ENCODE results near the gene GPR179. TPM values are rescaled to one million over a fixed set of nuclear protein-coding genes. Genes with fewer than 3 reads are reported as not detected.
A peak's percentile ranks its signal among the peaks of the same experiment; 100 is the strongest.

Gene GPR179
- total RNA-seq, 2 donors from 2014 or later, result 0.09 to 0.60 TPM

DNA sequence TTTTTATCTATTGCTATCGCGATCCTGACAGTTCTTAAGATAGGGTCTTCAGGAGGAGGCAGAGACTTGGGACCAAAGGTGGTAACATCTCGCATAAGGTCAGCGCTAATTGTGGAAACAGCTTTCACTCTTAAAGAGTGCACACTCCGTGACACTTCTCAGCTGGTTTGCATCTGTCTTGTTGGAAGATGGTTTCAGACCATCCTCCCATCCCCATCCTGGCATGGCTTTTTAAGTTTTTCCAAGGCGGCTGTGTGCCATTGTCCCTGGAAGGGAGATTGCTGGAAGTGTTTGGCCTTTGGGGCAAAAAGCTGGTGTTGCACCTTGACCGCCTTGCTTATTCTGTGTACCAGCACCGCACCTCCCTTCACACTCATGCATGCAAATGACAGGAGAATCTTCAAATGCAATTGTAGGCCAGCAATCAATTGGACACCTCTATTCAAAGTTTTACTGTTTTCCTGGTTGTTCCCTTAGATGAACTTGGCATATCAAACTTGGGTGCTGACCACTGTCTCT lies 9.4 kb upstream of the GPR179 start:
- H3K36me3 Mint-ChIP-seq (ENCODE audit: insufficient read depth in 2 of 2), result no peaks in the 10 kb centered on the region
- DNase-seq, result no peak
- no peaks in the 10 kb centered on the region for H3K27me3 Mint-ChIP-seq (ENCODE audit: low read depth)
- peak overlapping the region; percentile 79 to 84 for H3K4me3 Mint-ChIP-seq
- no peak for ATAC-seq (replicated peaks in 1 of 2)
- H3K9me3 Mint-ChIP-seq, result no peaks in the 10 kb centered on the region
- no peak overlapping the region for H3K27ac Mint-ChIP-seq
- peaks cover 60% of the 10 kb centered on the region for H3K4me1 Mint-ChIP-seq (ENCODE audit: low read depth)

DNA sequence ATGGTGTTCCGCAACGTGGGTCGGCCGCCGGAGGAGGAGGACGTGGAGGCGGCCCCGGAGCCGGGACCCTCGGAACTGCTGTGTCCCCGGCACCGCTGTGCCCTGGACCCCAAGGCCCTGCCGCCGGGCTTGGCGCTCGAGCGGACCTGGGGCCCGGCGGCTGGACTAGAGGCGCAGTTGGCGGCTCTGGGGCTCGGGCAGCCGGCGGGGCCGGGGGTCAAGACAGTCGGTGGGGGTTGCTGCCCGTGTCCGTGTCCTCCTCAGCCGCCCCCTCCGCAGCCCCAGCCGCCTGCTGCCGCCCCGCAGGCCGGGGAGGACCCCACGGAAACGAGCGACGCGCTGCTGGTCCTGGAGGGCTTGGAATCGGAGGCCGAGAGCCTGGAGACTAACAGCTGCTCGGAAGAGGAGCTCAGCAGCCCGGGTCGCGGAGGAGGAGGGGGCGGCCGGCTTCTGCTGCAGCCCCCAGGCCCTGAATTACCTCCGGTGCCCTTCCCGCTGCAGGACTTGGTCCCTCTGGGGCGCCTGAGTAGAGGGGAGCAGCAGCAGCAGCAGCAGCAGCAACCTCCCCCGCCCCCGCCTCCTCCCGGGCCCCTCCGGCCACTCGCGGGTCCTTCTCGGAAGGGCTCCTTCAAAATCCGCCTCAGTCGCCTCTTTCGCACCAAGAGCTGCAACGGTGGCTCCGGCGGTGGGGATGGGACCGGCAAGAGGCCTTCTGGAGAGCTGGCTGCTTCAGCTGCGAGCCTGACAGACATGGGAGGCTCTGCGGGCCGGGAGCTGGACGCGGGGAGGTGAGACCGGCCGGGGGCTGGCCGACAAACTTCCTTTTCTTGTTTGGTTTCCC lies 8.7 kb upstream of the GPR179 start:
- no peak overlapping the region for H3K27ac Mint-ChIP-seq
- peak overlapping the region; percentile 79 to 84 for H3K4me3 Mint-ChIP-seq
- H3K27me3 Mint-ChIP-seq (ENCODE audit: low read depth), result no peaks in the 10 kb centered on the region
- H3K9me3 Mint-ChIP-seq, result no peaks in the 10 kb centered on the region
- H3K36me3 Mint-ChIP-seq (ENCODE audit: insufficient read depth in 2 of 2), result no peaks in the 10 kb centered on the region
- peak; percentile 22 to 34 for DNase-seq
- H3K4me1 Mint-ChIP-seq (ENCODE audit: low read depth), result peaks cover 57% of the 10 kb centered on the region
- ATAC-seq (replicated peaks in 1 of 2), result peak in 1 of 2 donors; percentile 1

DNA sequence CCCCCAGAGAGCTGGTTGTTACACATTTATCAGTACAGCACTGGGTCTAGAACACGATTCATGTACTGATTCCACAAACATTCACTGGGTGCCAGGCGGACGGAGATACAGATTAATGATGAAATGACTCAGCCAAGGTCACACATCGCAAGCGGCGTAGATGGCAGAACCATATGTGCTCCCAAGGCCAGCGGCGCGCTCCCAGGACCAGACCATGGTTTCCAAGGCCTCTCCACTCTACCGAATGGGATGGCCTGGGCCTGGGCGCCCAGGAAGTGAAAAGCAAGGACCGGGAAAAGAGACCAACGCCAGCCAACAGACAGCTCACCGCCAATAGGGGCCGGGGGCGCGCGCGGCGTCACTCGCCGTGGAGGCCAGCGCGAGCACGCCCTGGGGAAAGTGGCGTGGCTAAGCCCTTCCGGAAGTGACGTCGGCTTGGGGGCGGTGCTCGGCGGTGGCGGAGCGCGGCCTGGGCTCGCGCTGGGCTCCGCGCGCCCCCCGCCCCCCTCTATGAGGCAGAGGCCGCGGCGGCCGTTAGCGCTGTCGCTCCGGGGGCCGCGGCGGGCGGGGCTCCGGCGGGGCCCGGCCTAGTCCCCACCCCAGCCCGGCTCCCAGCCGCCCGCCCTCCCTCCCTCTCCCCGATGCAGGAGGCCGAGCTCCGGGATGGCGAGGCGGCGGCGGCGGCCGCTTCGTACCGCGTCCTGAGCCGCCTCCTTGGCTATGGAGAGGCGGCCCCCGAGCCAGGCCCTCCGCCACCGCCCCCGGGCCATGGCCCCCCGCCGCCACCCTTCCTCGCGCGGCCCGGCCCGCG lies 7.9 kb upstream of the GPR179 start, which contains the start of gene SOCS7:
TSS of gene SOCS7 (plus strand) at position 433 of the 811 bp plus-strand sequence. CDS start at position 642, 209 bp downstream.
- Mint-ChIP-seq H3K9me3 (no peaks in the 10 kb centered on the region), H3K4me1 (ENCODE audit: low read depth) (peaks cover 49% of the 10 kb centered on the region), H3K27me3 (ENCODE audit: low read depth) (no peaks in the 10 kb centered on the region), H3K36me3 (ENCODE audit: insufficient read depth in 2 of 2) (no peaks in the 10 kb centered on the region), H3K27ac (peak within 1 kb of the TSS; percentile 95), H3K4me3 (peak within 1 kb of the TSS; percentile 88 to 97)
- ATAC-seq (replicated peaks in 1 of 2) (peak; percentile 95 to 96), DNase-seq (peak; percentile 94 to 96)

DNA sequence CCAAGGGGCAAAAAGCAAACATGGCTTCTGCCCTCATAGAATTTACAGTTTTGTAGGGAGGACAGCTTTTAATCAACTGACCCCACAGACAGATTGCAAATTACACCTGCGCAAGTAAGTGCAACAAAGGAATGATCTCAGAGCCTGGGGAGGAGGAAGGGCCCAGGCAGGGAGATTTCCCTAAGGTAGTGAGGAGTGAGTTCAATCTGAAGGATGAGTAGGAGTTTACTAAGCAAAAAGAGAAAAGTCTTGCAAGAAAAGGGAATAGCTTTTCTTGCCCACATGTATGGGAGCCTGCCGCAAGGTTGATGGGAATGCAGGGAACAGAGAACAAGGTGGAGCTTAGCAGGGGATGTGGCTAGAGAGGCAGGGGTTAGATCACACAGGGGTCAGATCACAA lies 6.3 kb upstream of the GPR179 start:
- H3K4me3 Mint-ChIP-seq, result peak overlapping the region in 1 of 2 donors; percentile 22
- DNase-seq (no peak), ATAC-seq (replicated peaks in 1 of 2) (no peak)
- H3K4me1 Mint-ChIP-seq (ENCODE audit: low read depth), result peaks cover 35% of the 10 kb centered on the region
- H3K9me3 Mint-ChIP-seq, result no peaks in the 10 kb centered on the region
- no peaks in the 10 kb centered on the region for H3K27me3 Mint-ChIP-seq (ENCODE audit: low read depth)
- H3K36me3 Mint-ChIP-seq (ENCODE audit: insufficient read depth in 2 of 2), result no peaks in the 10 kb centered on the region
- H3K27ac Mint-ChIP-seq, result no peak overlapping the region

DNA sequence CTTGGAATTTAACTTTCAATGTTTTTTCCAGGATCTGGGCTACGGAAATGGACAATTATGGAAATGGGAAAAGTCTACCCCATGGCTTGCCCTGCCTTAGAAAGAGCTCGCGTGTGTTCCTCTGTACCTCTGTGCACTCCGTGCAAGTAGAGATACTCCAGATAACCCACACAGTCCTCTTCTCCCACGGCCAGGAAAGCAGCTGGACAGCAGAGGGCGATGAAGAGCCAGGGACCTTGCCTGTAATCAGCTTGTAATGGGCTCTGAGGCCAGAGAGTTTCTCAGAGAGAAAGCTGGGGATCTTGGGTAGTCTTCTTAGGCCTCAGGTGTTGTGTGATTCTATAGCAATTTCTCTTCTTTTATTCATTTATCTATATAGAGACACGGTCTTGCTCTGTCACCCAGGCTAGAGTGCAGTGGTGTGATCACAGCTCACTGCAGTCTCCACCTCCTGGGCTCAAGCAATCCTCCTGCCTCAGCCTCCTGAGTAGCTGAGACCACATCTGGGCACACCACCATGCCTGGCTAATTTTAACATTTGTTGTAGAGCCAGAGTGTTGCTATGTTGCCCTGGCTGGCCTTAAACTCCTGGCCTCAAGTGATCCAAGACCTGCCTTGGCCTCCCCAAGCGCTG lies 5.5 kb upstream of the GPR179 start:
- DNase-seq (peak; percentile 84 to 86), ATAC-seq (replicated peaks in 1 of 2) (peak; percentile 41 to 51)
- Mint-ChIP-seq H3K36me3 (ENCODE audit: insufficient read depth in 2 of 2) (no peaks in the 10 kb centered on the region), H3K4me1 (ENCODE audit: low read depth) (peaks cover 27% of the 10 kb centered on the region), H3K27me3 (ENCODE audit: low read depth) (no peaks in the 10 kb centered on the region), H3K9me3 (no peaks in the 10 kb centered on the region), H3K4me3 (peak overlapping the region in 1 of 2 donors; percentile 3), H3K27ac (no peak overlapping the region)

DNA sequence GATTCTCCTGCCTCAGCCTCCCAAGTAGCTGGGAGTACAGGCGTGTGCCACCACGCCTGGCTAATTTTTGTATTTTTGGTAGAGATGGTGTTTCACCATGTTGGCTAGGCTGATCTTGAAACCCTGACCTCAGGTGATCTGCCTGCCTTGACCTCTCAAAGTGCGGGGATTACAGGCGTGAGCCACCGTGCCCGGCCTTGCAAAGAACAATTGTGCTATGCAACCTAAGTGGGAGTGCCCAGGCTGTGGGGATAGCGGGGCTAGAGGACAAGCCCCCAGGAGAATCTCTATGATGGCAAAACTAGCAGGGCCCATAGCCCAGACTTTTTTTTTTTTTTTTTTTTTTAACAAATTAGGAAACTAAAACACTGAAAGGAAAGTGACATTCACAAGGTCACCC lies 2.0 kb upstream of the GPR179 start:
- ATAC-seq (replicated peaks in 1 of 2) (no peak), DNase-seq (no peak)
- H3K36me3 Mint-ChIP-seq (ENCODE audit: insufficient read depth in 2 of 2), result no peaks in the 10 kb centered on the region
- H3K4me3 Mint-ChIP-seq, result no peak overlapping the region
- no peaks in the 10 kb centered on the region for H3K27me3 Mint-ChIP-seq (ENCODE audit: low read depth)
- peaks cover 14% of the 10 kb centered on the region for H3K4me1 Mint-ChIP-seq (ENCODE audit: low read depth)
- no peaks in the 10 kb centered on the region for H3K9me3 Mint-ChIP-seq
- H3K27ac Mint-ChIP-seq, result no peak overlapping the region

DNA sequence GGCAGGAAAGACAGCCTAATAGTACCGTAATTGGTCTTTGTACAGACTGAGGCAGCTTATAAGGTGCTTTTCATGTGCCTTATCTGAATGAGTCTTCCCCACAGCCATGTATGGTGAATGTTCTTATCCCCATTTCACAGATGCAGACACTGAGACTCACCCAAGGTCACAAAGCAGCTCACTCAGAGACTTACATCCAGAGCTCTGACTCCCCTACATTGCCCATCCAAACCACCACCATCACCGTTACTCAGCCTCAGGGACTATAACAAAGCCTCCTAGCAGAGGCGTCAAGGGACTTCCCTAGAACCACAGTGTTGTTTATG lies 627 bp upstream of the GPR179 start:
- peaks cover 7% of the 10 kb centered on the region for H3K4me1 Mint-ChIP-seq (ENCODE audit: low read depth)
- no peak overlapping the region for H3K4me3 Mint-ChIP-seq
- H3K27me3 Mint-ChIP-seq (ENCODE audit: low read depth), result no peaks in the 10 kb centered on the region
- H3K9me3 Mint-ChIP-seq, result no peaks in the 10 kb centered on the region
- no peak for DNase-seq
- no peaks in the 10 kb centered on the region for H3K36me3 Mint-ChIP-seq (ENCODE audit: insufficient read depth in 2 of 2)
- H3K27ac Mint-ChIP-seq, result no peak overlapping the region
- no peak for ATAC-seq (replicated peaks in 1 of 2)

DNA sequence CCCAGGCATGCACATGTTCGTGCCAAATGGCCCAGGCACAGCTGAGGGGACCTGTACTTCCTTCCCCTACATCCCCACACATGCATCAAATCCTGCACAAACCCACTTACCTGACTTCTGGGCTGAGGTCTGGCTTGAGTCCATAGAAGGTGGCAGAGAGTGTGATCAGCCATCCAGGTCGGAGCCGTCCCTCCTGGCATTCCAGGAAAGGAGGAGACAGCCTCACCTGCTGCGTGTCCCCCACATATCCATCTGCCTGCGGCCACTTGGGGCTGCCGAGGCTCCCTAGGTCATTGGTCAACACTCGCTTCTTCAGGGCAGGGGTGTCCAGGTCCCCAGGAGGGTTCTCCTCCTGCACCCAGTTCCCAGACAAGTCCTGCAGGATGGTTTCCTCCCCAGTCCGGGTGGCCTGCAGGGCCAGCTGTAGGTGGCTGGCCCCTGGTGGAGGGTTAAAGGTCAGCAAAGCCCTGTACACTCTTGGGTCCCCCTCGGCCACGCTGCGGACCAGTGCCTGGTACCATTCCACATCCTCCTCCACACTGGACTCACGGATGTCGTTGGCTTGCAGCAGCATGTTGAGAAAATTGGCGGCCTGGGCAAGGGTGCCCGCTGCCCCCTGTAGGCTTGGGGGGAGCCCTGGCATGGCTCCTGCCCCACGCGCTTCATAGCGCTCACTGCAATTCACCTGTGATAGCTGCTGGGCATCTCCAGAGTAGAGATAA lies 709 bp downstream of the GPR179 start:
- ATAC-seq (replicated peaks in 1 of 2), result no peak
- Mint-ChIP-seq H3K9me3 (no peaks in the 10 kb centered on the region), H3K4me1 (ENCODE audit: low read depth) (no peaks in the 10 kb centered on the region), H3K4me3 (no peak overlapping the region), H3K27ac (no peak overlapping the region), H3K27me3 (ENCODE audit: low read depth) (no peaks in the 10 kb centered on the region), H3K36me3 (ENCODE audit: insufficient read depth in 2 of 2) (no peaks in the 10 kb centered on the region)
- DNase-seq, result no peak

DNA sequence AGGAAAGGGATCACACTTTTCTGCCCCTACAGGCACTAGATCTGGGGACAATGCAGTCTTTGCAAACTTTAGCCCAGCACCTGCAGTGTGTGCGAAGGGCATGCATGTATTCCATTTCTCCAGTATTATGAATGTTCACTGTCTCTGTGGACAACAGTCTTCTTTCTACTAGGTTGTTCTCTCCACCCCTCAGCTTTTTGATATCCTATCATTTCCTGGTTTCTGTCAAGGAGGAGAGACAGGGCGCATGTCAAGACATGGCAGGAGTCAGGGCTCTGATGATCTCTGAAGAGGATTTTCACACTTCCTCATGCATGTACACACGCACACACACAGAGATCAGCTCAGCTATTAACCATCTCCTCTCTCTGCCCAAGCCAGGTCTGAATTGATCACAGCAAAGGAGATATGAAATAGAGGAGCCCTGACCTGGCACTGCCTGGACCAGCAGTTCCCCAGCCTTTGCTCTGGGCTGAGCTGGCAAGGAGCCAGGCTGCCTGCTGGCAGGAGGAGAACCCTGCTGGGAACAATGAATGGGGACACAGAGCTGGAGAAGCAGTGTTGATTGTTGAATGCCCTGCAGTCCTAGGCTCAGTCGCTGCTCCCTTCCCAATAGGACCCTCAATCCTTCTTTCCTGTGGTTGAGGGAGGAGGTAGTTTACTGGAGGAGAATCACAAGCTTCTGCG lies 2.6 kb downstream of the GPR179 start:
- H3K36me3 Mint-ChIP-seq (ENCODE audit: insufficient read depth in 2 of 2), result no peaks in the 10 kb centered on the region
- H3K27ac Mint-ChIP-seq, result no peak overlapping the region
- H3K9me3 Mint-ChIP-seq, result no peaks in the 10 kb centered on the region
- no peak overlapping the region for H3K4me3 Mint-ChIP-seq
- ATAC-seq (replicated peaks in 1 of 2) (no peak), DNase-seq (no peak)
- H3K27me3 Mint-ChIP-seq (ENCODE audit: low read depth), result no peaks in the 10 kb centered on the region
- no peaks in the 10 kb centered on the region for H3K4me1 Mint-ChIP-seq (ENCODE audit: low read depth)

DNA sequence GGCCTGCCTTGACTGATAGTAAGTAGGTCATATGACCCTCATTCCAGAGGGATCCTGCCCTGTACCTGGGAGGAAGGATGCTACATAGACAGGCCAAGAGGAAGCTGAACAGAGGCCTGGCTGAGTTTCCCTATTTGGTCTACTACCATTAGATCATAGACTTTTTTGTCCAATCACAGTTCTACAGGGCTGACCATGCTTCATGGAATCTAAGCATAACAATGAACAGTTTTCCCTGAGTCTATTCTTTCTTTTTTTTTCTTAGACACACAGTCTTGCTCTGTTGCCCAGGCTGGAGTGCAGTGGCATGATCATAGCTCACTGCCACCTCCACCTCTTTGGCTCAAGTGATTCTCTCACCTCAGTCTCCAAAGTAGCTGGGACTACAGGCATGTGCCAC lies 3.9 kb downstream of the GPR179 start:
- Mint-ChIP-seq H3K9me3 (no peaks in the 10 kb centered on the region), H3K27me3 (ENCODE audit: low read depth) (no peaks in the 10 kb centered on the region), H3K4me3 (no peak overlapping the region), H3K27ac (no peak overlapping the region), H3K4me1 (ENCODE audit: low read depth) (no peaks in the 10 kb centered on the region), H3K36me3 (ENCODE audit: insufficient read depth in 2 of 2) (no peaks in the 10 kb centered on the region)
- DNase-seq (no peak), ATAC-seq (replicated peaks in 1 of 2) (no peak)

DNA sequence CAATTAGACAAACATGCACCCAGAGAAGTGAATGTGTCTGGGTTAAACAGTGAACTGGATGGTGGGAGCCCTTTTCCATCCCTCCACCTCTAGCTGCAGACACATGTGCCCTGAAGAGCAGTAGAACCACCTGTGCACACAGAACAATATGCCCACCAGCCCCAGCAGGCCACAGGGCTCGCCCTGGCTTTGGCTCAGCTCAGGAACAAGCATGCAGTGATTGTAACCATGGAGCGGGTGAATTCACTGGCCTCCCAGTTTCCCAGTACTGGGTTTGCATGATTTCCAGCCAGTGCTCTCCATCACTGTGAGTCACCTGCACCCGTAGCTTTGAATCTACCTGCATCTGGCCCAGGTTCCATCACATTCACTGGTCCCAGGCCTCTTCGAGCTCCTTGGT lies 5.2 kb downstream of the GPR179 start:
- Mint-ChIP-seq H3K36me3 (ENCODE audit: insufficient read depth in 2 of 2) (no peaks in the 10 kb centered on the region), H3K27me3 (ENCODE audit: low read depth) (no peaks in the 10 kb centered on the region), H3K9me3 (no peaks in the 10 kb centered on the region), H3K4me3 (no peak overlapping the region), H3K4me1 (ENCODE audit: low read depth) (no peaks in the 10 kb centered on the region), H3K27ac (no peak overlapping the region)
- ATAC-seq (replicated peaks in 1 of 2), result no peak
- DNase-seq, result no peak

DNA sequence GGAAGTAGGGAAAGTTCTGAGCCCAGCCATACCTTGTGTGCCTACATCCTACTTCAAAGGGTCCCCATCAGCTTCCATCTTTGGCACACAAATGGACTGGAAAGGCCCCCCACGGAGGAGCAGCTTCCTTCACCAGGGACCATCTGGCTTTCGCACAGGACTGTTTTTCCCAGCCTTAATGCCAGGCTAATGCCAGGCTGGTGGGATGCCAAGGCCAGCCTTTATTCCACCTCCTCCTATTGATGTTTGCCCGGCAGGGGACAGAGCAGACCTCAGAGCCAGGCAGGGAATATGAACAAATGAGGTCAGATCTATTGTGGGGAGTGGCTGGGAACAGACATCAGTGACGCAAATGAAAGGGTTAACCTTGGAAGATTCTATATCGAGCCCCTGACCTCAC lies 5.7 kb downstream of the GPR179 start:
- H3K36me3 Mint-ChIP-seq (ENCODE audit: insufficient read depth in 2 of 2), result no peaks in the 10 kb centered on the region
- H3K9me3 Mint-ChIP-seq, result no peaks in the 10 kb centered on the region

More for the DNA sequence above, 5.7 kb downstream of the GPR179 start:
- no peak overlapping the region for H3K27ac Mint-ChIP-seq
- DNase-seq (no peak), ATAC-seq (replicated peaks in 1 of 2) (no peak)
- H3K4me3 Mint-ChIP-seq, result no peak overlapping the region
- H3K4me1 Mint-ChIP-seq (ENCODE audit: low read depth), result no peaks in the 10 kb centered on the region
- no peaks in the 10 kb centered on the region for H3K27me3 Mint-ChIP-seq (ENCODE audit: low read depth)
